HCT116 (cell line): Measurements from ENCODE around the gene TYK2.

ENCODE experiments used
- CEBPB ChIP-seq: IDR thresholded peaks from 2 replicates; pipeline ENCODE4 v1.6.1; 2012; ENCODE audit warnings: low read depth
- CTCF ChIP-seq, 3 experiments: fragments of 200-600 bp in 1 of 3; sonication (generic) in 1 of 3; IDR thresholded peaks in 2 of 3; conservative IDR thresholded peaks in 1 of 3; 2 replicates each; pipeline ENCODE4 v1.5.1; 2012 to 2017; ENCODE audit warnings: low read depth in 2 of 3, low read length in 2 of 3, antibody characterized with exemption in 1 of 3, borderline replicate concordance in 1 of 3, control low read depth in 1 of 3, mild to moderate bottlenecking in 1 of 3, mixed read lengths in 1 of 3, mixed run types in 1 of 3, moderate library complexity in 1 of 3; ENCODE audit not compliant: insufficient read depth in 1 of 3
- EZH2 ChIP-seq: fragments of 200-600 bp; sonication (generic); IDR thresholded peaks from 2 replicates; pipeline ENCODE4 v1.6.1; 2017; ENCODE audit warnings: antibody characterized with exemption, mixed run types
- EZH2phosphoT487 ChIP-seq: fragments of 200-600 bp; IDR thresholded peaks from 2 replicates; pipeline ENCODE4 v1.6.1; 2018; ENCODE audit warnings: antibody characterized with exemption, borderline replicate concordance
- MAX ChIP-seq: IDR thresholded peaks from 2 replicates; pipeline ENCODE4 v1.6.1; 2012
- POLR2A ChIP-seq: IDR thresholded peaks from 2 replicates; pipeline ENCODE4 v1.7.0; 2011; ENCODE audit warnings: borderline replicate concordance; ENCODE audit not compliant: insufficient read depth, insufficient read length; ENCODE audit errors: extremely low read depth
- POLR2AphosphoS5 ChIP-seq: IDR thresholded peaks from 2 replicates; pipeline ENCODE4 v1.6.1; 2011; ENCODE audit warnings: mild to moderate bottlenecking, low read depth, low read length, moderate library complexity
- SIN3A ChIP-seq: IDR thresholded peaks from 2 replicates; pipeline ENCODE4 v1.6.1; 2012; ENCODE audit warnings: low read depth
- SRF ChIP-seq: IDR thresholded peaks from 2 replicates; pipeline ENCODE4 v1.6.1; 2012; ENCODE audit warnings: low read depth
- TCF7L2 ChIP-seq: IDR thresholded peaks from 2 replicates; pipeline ENCODE4 v1.7.0; 2011; ENCODE audit warnings: borderline replicate concordance, inconsistent platforms; ENCODE audit not compliant: insufficient read depth, insufficient read length; ENCODE audit errors: extremely low read depth
- YY1 ChIP-seq: IDR thresholded peaks from 2 replicates; pipeline ENCODE4 v1.6.1; 2011; ENCODE audit warnings: low read length, low read depth, moderate library complexity, mild to moderate bottlenecking; ENCODE audit not compliant: insufficient replicate concordance; ENCODE audit errors: extremely low read depth
- ZBTB33 ChIP-seq: IDR thresholded peaks from 2 replicates; pipeline ENCODE4 v1.6.1; 2011; ENCODE audit warnings: mild to moderate bottlenecking, low read length, moderate library complexity; ENCODE audit not compliant: insufficient replicate concordance; ENCODE audit errors: extremely low read depth
- ZNF274 ChIP-seq: fragments of 200-500 bp; sonication (Bioruptor generic); IDR thresholded peaks from 2 replicates; pipeline ENCODE4 v1.6.1; 2014; ENCODE audit warnings: mild to moderate bottlenecking, low read depth, low read length, inconsistent platforms

GRCh38 chr19:10406191-10406590 is 25.8 kb upstream of the TYK2 start:
- TF ChIP-seq POLR2A (no peak), CTCF (IDR thresholded peaks at IDR 0.05 in 2 of 3, conservative IDR thresholded peaks at IDR 0.05 in 1 of 3; ENCODE audit: borderline replicate concordance in 1 of 3, insufficient read depth in 1 of 3, low read depth in 2 of 3, low read length in 2 of 3) (no peak), POLR2AphosphoS5 (no peak), EZH2phosphoT487 (no peak), ZNF274 (no peak), EZH2 (no peak), TCF7L2 (no peak), ZBTB33 (no peak), YY1 (no peak), SIN3A (no peak), MAX (no peak), CEBPB (no peak), SRF (no peak)
